HG03469 (cell line): ENCODE results near the gene DSP.

Source experiments
- ATAC-seq: cut with Tn5 transposase; IDR thresholded peaks from one replicate; pipeline ENCODE4 v1.9.1; 2021; ENCODE audit warnings: mild to moderate bottlenecking, moderate library complexity, moderate number of reproducible peaks; ENCODE audit not compliant: unreplicated experiment

Gene DSP

DNA sequence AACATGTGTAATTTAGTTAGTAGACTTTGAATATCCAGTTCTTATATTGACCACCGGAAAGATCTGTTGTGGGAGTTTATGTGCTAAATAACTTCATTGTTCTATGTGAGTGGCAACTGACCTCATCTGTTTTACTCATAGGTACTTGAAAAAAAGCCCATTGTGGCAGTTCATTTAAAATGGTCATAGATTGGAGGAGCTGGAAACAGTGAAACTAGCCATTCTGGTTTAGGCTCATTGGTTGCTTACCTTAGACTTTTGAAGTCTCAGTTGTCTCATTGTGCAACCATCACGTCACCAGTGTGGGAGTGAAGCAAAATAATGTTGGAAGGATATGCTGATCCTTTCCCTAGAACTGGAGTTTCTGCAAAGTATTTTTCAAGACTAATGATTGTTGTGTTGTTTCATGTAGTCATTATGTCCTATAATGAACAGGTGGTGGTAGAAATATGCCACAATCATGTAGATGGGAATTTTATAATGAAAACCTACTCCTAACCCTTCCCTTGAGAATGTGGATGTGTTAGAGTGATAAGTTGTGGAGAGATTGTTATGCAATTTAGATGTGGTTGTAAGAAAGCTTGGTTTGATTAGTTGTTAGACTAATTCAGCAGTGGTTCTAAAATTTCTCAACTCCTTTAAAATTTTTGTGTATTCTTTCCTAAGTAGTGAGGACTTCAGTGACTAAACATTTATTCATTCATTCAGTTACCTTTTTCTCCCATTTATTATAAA, 18.3 kb downstream of the DSP start:
- no peak for ATAC-seq

- no peak for ATAC-seq
Observed at GRCh38 chr6:7561153-7561964, 19.9 kb downstream of the DSP start.

DNA sequence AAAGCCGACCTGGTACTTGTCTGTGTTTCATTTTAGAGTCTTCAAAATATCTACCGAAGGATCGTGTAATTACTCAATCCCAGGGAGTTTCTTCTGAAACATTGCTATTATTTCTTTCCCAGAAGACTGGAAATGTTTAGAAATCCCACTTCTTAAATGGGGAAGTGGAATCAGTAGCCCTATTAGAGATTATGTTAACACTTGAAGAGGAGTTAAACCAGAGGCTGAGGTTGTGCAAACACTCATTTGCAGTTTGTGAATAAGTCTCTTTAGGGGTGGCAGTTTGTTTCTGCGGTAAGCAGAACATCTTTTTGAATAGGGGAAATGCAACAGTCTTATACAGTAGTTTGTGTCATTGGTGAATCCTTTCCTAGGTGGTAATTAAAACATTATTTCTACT, 21.3 kb downstream of the DSP start:
- ATAC-seq, result no peak

DNA sequence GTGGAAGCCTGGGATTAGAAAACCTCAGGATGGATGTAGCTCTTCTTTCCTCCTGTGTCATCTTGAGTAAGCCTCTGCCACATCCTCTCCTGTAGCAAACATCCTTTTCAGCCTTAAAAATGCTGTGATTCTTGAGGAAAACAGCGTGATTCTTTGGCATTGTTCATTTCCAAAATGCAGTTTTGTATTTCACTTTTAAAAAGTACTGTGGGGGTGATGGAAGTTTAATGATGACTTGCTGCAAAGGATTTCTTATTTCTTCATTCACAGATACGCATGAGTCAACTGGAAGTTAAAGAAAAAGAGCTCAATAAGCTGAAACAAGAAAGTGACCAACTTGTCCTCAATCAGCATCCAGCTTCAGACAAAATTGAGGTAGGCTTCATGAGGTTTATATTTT, 24.6 kb downstream of the DSP start:
- no peak for ATAC-seq

DNA sequence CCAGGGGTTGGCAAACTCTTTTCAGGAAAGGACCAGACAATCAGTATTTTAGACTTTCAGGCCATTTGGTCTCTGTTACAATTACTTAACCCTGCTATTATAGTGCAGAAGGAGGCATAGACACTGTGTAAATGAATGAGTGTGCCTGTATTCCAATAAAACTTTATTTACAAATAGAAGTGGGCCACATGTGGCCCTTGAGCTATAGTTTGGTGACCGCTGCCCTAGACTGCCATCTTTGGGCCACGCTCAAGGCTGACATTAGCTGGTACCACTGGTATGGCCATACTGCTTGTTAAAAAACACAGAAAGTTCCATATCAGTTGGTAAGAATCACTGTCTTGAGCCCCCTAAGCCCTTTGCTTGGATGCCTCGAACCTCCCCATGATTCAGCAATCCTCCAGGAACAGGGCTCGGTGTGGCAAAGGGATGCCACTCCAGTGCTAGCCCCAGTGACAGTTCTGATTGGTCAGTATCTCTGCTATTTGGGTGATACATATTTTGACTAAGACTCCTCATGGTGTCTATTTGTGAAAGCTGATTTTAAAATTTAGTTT, 25.2 kb downstream of the DSP start:
- ATAC-seq, result no peak

DNA sequence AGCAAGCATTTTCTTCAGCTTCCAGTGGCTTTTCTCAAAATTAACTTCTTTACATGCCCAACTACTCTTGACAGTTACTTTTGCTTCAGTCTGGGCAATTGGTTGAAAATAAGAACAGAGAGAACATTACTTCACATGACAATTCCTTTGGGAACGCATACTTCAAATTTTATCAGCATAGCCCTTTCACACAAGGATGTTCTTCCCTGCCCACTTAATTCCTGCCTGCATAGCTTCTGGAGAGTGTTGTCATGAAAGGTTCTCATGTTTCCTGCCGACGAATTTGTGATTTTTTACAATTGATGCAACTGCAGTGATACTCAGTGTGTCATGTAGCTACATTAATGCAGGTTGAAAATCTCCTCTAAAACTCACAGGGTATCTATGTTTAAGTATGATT, 26.6 kb downstream of the DSP start:
- ATAC-seq, result no peak

DNA sequence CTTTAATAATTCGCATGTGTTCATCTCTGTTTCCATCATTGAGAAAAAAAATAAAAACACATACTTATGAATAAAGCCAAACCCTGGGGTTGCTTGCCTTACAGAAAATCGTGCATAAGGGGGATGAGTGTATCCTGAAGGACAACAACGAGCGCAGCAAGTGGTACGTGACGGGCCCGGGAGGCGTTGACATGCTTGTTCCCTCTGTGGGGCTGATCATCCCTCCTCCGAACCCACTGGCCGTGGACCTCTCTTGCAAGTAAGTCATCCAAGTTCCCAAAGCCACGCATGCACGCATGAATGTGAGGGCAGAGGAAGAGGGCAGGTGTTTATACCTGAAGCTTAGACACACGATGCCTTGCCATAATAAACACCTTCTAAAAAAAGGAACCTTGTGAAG, 27.6 kb downstream of the DSP start:
- no peak for ATAC-seq

- no peak for ATAC-seq
Observed at GRCh38 chr6:7572213-7572943, 30.9 kb downstream of the DSP start.

- no peak for ATAC-seq
Observed at GRCh38 chr6:7574500-7574899, 33.0 kb downstream of the DSP start.

DNA sequence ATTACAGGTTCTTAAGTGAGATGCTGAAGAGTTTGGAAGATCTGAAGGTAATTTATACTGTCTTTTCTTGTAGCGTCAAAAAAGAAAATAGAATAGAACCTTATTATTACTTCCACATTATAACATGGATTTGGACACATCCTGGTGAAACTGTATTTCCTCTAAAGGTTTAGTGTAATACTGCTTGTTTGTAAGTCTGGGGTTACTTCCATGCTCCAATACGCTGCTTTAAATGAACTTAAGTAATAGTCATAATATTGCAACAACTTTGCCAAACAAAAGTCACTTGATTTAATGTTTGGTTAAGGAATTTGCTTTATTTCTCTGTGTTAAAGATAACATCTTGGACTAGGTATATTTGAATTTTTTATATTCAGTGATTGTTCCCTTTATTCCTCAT, 37.0 kb downstream of the DSP start:
- ATAC-seq, result no peak

- no peak for ATAC-seq
Observed at GRCh38 chr6:7578931-7579330, 37.5 kb downstream of the DSP start.

DNA sequence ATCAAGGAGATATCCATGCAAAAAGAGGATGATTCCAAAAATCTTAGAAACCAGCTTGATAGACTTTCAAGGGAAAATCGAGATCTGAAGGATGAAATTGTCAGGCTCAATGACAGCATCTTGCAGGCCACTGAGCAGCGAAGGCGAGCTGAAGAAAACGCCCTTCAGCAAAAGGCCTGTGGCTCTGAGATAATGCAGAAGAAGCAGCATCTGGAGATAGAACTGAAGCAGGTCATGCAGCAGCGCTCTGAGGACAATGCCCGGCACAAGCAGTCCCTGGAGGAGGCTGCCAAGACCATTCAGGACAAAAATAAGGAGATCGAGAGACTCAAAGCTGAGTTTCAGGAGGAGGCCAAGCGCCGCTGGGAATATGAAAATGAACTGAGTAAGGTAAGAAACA, 38.4 kb downstream of the DSP start:
- no peak for ATAC-seq

DNA sequence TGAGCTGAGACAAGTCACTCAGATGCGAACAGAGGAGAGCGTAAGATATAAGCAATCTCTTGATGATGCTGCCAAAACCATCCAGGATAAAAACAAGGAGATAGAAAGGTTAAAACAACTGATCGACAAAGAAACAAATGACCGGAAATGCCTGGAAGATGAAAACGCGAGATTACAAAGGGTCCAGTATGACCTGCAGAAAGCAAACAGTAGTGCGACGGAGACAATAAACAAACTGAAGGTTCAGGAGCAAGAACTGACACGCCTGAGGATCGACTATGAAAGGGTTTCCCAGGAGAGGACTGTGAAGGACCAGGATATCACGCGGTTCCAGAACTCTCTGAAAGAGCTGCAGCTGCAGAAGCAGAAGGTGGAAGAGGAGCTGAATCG, 39.1 kb downstream of the DSP start:
- ATAC-seq, result no peak

DNA sequence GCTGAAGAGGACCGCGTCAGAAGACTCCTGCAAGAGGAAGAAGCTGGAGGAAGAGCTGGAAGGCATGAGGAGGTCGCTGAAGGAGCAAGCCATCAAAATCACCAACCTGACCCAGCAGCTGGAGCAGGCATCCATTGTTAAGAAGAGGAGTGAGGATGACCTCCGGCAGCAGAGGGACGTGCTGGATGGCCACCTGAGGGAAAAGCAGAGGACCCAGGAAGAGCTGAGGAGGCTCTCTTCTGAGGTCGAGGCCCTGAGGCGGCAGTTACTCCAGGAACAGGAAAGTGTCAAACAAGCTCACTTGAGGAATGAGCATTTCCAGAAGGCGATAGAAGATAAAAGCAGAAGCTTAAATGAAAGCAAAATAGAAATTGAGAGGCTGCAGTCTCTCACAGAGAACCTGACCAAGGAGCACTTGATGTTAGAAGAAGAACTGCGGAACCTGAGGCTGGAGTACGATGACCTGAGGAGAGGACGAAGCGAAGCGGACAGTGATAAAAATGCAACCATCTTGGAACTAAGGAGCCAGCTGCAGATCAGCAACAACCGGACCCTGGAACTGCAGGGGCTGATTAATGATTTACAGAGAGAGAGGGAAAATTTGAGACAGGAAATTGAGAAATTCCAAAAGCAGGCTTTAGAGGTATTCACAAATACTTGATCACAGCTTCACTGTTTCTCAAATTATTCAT, 39.6 kb downstream of the DSP start:
- ATAC-seq, result no peak

DNA sequence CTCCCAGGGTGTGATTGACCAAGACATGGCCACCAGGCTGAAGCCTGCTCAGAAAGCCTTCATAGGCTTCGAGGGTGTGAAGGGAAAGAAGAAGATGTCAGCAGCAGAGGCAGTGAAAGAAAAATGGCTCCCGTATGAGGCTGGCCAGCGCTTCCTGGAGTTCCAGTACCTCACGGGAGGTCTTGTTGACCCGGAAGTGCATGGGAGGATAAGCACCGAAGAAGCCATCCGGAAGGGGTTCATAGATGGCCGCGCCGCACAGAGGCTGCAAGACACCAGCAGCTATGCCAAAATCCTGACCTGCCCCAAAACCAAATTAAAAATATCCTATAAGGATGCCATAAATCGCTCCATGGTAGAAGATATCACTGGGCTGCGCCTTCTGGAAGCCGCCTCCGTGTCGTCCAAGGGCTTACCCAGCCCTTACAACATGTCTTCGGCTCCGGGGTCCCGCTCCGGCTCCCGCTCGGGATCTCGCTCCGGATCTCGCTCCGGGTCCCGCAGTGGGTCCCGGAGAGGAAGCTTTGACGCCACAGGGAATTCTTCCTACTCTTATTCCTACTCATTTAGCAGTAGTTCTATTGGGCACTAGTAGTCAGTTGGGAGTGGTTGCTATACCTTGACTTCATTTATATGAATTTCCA, 43.9 kb downstream of the DSP start:
- no peak for ATAC-seq

DNA sequence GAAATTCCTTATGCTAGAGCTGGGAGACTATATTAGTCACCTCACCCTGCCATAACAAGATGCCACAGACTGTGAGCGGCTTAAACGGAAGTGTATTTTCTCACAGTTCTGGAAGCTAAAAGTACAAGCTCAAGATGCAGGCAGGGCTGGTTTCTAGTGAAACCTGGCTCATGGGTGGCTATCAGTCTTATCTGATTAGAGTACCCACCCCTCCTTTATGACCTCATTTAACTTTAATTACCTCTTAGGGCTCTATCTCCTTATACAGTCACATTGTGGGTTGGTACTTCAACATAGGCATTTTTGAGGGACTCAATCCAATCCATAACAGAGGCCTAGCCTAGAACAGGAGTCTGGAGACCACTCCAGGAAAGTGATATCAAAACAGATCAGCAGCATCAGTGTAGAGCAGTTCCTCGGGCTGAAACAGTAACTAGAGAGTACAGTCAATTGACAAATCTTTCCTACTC, 46.2 kb downstream of the DSP start:
- ATAC-seq, result no peak

- no peak for ATAC-seq
Observed at GRCh38 chr6:7588506-7588905, 47.0 kb downstream of the DSP start.

GRCh38 chr6:7589221-7589620, 47.8 kb downstream of the DSP start:
- ATAC-seq, result no peak

GRCh38 chr6:7589949-7590917, 48.8 kb downstream of the DSP start, which contains the start of gene SNRNP48:
Gene SNRNP48, plus strand, starts transcription at chr6:7590198. Its CDS starts 60 bp downstream, at chr6:7590258.
- ATAC-seq, result peak; percentile 97
